Measurements from ENCODE around the gene TMCC1.

- TF ChIP-seq CTCF (IDR thresholded peaks at IDR 0.05) (no peak), POLR2A (IDR thresholded peaks at IDR 0.05) (no peak)
Observed at GRCh38 chr3:129629011-129629410, 264.5 kb downstream of the TMCC1 start.

Measured in transverse colon (tissue), 3 donors.